Renal cortical epithelial cell (primary cell): Measurements from ENCODE around the gene GRB10. TPM values are rescaled to one million over a fixed set of nuclear protein-coding genes. Genes with fewer than 3 reads are reported as not detected.

Experiments used
- DNase-seq: peaks from one replicate; pipeline ENCODE4 v3.0.0-alpha.2; 2011; ENCODE audit warnings: low read depth
- total RNA-seq: library from RNA; depleted of rRNA; stranded (reverse); fragments of >200 nt; gene quantifications from 2 replicates; pipeline ENCODE4 v1.2.3, GENCODE V29; 2014

The GRB10 gene
- total RNA-seq, result 48.8 and 73.8 TPM in 2 replicates

- no peak for DNase-seq
Observed at GRCh38 chr7:50782375-50783208, at the start of gene GRB10. GRB10 (minus strand) TSS chr7:50782896; CDS start chr7:50732322, 50,574 bp downstream.

GRCh38 chr7:50828801-50829200 lies 46.1 kb upstream of the GRB10 start:
- DNase-seq, result peak; percentile 59

GRCh38 chr7:50828116-50828515 lies 45.4 kb upstream of the GRB10 start:
- no peak for DNase-seq

GRCh38 chr7:50827281-50827680 lies 44.6 kb upstream of the GRB10 start:
- no peak for DNase-seq

- peak; percentile 97 for DNase-seq
Observed at GRCh38 chr7:50826371-50827172, 43.9 kb upstream of the GRB10 start.

GRCh38 chr7:50825465-50825864 lies 42.8 kb upstream of the GRB10 start:
- no peak for DNase-seq

- no peak for DNase-seq
Observed at GRCh38 chr7:50824882-50825281, 42.2 kb upstream of the GRB10 start.

- peak; percentile 85 for DNase-seq
Observed at GRCh38 chr7:50822706-50823105, 40.0 kb upstream of the GRB10 start.

GRCh38 chr7:50822110-50822509 lies 39.4 kb upstream of the GRB10 start:
- no peak for DNase-seq

- peak; percentile 28 for DNase-seq
Observed at GRCh38 chr7:50821457-50822008, 38.8 kb upstream of the GRB10 start.

- no peak for DNase-seq
Observed at GRCh38 chr7:50818324-50818723, 35.6 kb upstream of the GRB10 start.

GRCh38 chr7:50817561-50817960 lies 34.9 kb upstream of the GRB10 start:
- DNase-seq, result no peak

- DNase-seq, result no peak
Observed at GRCh38 chr7:50815138-50815537, 32.4 kb upstream of the GRB10 start.

GRCh38 chr7:50814166-50814565 lies 31.5 kb upstream of the GRB10 start:
- no peak for DNase-seq

GRCh38 chr7:50812841-50813475 lies 30.3 kb upstream of the GRB10 start:
- peak; percentile 95 for DNase-seq

- DNase-seq, result no peak
Observed at GRCh38 chr7:50812094-50812493, 29.4 kb upstream of the GRB10 start.

GRCh38 chr7:50808282-50808888 lies 25.7 kb upstream of the GRB10 start:
- no peak for DNase-seq

- DNase-seq, result peak; percentile 74
Observed at GRCh38 chr7:50807026-50807730, 24.5 kb upstream of the GRB10 start.

GRCh38 chr7:50806143-50806542 lies 23.4 kb upstream of the GRB10 start:
- DNase-seq, result no peak

GRCh38 chr7:50805447-50806125 lies 22.9 kb upstream of the GRB10 start:
- DNase-seq, result peak; percentile 56
